Measurements from ENCODE around the gene ZC3H12A.
"Not testable (repeated sequence)": the region's sequence is repeated elsewhere in the genome, so short reads cannot be mapped to it uniquely, and the experiment has no call there.

The ZC3H12A gene

GRCh38 chr1:37502104-37502503, 27.7 kb downstream of the ZC3H12A start:
- no peak for DNase-seq (ENCODE audit: low spot score)

- not testable (repeated sequence) for DNase-seq (ENCODE audit: low spot score)
These were observed 28.4 kb downstream of the ZC3H12A start for GRCh38 chr1:37502791-37503190.

GRCh38 chr1:37506740-37507139, 32.4 kb downstream of the ZC3H12A start:
- DNase-seq (ENCODE audit: low spot score), result no peak

- DNase-seq (ENCODE audit: low spot score), result peak; percentile 20
These were observed 34.8 kb downstream of the ZC3H12A start for GRCh38 chr1:37509181-37509580.

GRCh38 chr1:37513795-37514349, 39.5 kb downstream of the ZC3H12A start:
- DNase-seq (ENCODE audit: low spot score), result peak; percentile 40

GRCh38 chr1:37514350-37515184, 40.2 kb downstream of the ZC3H12A start, which contains the start of gene MEAF6:
TSS of gene MEAF6 (minus strand) at chr1:37514766. CDS start at chr1:37514746, 20 bp downstream.
- peak; percentile 98 for DNase-seq (ENCODE audit: low spot score)

- no peak for DNase-seq (ENCODE audit: low spot score)
These were observed 41.0 kb downstream of the ZC3H12A start for GRCh38 chr1:37515185-37516034.

GRCh38 chr1:37517569-37517968, 43.2 kb downstream of the ZC3H12A start:
- no peak for DNase-seq (ENCODE audit: low spot score)

- not testable (repeated sequence) for DNase-seq (ENCODE audit: low spot score)
These were observed 43.9 kb downstream of the ZC3H12A start for GRCh38 chr1:37518241-37518640.

- DNase-seq (ENCODE audit: low spot score), result not testable (repeated sequence)
These were observed 44.5 kb downstream of the ZC3H12A start for GRCh38 chr1:37518929-37519328.

GRCh38 chr1:37519613-37520012, 45.2 kb downstream of the ZC3H12A start:
- no peak for DNase-seq (ENCODE audit: low spot score)

GRCh38 chr1:37529888-37530287, 55.5 kb downstream of the ZC3H12A start:
- not testable (repeated sequence) for DNase-seq (ENCODE audit: low spot score)

GRCh38 chr1:37532418-37533156, 58.2 kb downstream of the ZC3H12A start:
- DNase-seq (ENCODE audit: low spot score), result not testable (repeated sequence)

- no peak for DNase-seq (ENCODE audit: low spot score)
These were observed 59.1 kb downstream of the ZC3H12A start for GRCh38 chr1:37533317-37534093.

Data from GM03348 (cell line).